Ishikawa (cell line): ENCODE measurements around the gene PHLDA2.

ENCODE experiments used
- CEBPB ChIP-seq: IDR thresholded peaks from 2 replicates; pipeline ENCODE4 v1.6.1; 2012
- CREB1 ChIP-seq: IDR thresholded peaks from 2 replicates; pipeline ENCODE4 v1.6.1; 2012; ENCODE audit warnings: low read depth
- EGR1 ChIP-seq: IDR thresholded peaks from 2 replicates; pipeline ENCODE4 v1.6.1; 2012
- EP300 ChIP-seq: IDR thresholded peaks from 2 replicates; pipeline ENCODE4 v1.6.1; 2012; ENCODE audit warnings: borderline replicate concordance
- FOXM1 ChIP-seq: IDR thresholded peaks from 2 replicates; pipeline ENCODE4 v1.6.1; 2012; ENCODE audit warnings: low read depth, borderline replicate concordance
- NFIC ChIP-seq: IDR thresholded peaks from 2 replicates; pipeline ENCODE4 v1.6.1; 2012
- RAD21 ChIP-seq: IDR thresholded peaks from 2 replicates; pipeline ENCODE4 v1.6.1; 2012; ENCODE audit warnings: low read depth
- TAF1 ChIP-seq: IDR thresholded peaks from 2 replicates; pipeline ENCODE4 v1.6.1; 2012; ENCODE audit warnings: low read depth, mild to moderate bottlenecking
- TCF12 ChIP-seq: IDR thresholded peaks from 2 replicates; pipeline ENCODE4 v1.6.1; 2012; ENCODE audit warnings: low read depth
- TEAD4 ChIP-seq: IDR thresholded peaks from 2 replicates; pipeline ENCODE4 v1.6.1; 2012
- YY1 ChIP-seq: IDR thresholded peaks from 2 replicates; pipeline ENCODE4 v1.6.1; 2012; ENCODE audit warnings: low read depth
- ZBTB7A ChIP-seq: IDR thresholded peaks from 2 replicates; pipeline ENCODE4 v1.6.1; 2012; ENCODE audit warnings: low read depth
- TF ChIP-seq, protein P1 (sequence below): IDR thresholded peaks from 2 replicates; pipeline ENCODE4 v1.6.1; 2012
- TF ChIP-seq, protein P2 (sequence below): IDR thresholded peaks from 2 replicates; pipeline ENCODE4 v1.6.1; 2012; ENCODE audit warnings: low read depth, mild to moderate bottlenecking
- TF ChIP-seq, protein P3 (sequence below): IDR thresholded peaks from 2 replicates; pipeline ENCODE4 v1.6.1; 2012

Gene PHLDA2

DNA sequence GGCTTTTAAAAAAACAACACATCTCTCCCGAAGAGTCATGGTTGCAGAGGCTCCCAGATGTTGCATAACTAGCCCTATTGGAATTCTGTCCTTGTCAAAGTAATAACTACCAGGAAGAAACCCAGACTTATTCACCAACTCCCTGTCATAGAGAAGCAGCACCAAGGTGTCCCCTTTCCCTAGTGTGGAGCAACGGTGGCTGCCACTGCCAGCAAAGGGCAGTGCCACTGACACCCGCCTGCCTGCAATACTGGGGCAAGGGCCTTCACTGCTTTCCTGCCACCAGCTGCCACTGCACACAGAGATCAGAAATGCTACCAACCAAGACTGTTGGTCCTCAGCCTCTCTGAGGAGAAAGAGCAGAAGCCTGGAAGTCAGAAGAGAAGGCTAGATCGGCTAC, 35.6 kb upstream of the PHLDA2 start:
- TF ChIP-seq CREB1 = no peak
- TF ChIP-seq, protein P1, sequence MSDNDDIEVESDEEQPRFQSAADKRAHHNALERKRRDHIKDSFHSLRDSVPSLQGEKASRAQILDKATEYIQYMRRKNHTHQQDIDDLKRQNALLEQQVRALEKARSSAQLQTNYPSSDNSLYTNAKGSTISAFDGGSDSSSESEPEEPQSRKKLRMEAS = no peak
- TF ChIP-seq, protein P2, sequence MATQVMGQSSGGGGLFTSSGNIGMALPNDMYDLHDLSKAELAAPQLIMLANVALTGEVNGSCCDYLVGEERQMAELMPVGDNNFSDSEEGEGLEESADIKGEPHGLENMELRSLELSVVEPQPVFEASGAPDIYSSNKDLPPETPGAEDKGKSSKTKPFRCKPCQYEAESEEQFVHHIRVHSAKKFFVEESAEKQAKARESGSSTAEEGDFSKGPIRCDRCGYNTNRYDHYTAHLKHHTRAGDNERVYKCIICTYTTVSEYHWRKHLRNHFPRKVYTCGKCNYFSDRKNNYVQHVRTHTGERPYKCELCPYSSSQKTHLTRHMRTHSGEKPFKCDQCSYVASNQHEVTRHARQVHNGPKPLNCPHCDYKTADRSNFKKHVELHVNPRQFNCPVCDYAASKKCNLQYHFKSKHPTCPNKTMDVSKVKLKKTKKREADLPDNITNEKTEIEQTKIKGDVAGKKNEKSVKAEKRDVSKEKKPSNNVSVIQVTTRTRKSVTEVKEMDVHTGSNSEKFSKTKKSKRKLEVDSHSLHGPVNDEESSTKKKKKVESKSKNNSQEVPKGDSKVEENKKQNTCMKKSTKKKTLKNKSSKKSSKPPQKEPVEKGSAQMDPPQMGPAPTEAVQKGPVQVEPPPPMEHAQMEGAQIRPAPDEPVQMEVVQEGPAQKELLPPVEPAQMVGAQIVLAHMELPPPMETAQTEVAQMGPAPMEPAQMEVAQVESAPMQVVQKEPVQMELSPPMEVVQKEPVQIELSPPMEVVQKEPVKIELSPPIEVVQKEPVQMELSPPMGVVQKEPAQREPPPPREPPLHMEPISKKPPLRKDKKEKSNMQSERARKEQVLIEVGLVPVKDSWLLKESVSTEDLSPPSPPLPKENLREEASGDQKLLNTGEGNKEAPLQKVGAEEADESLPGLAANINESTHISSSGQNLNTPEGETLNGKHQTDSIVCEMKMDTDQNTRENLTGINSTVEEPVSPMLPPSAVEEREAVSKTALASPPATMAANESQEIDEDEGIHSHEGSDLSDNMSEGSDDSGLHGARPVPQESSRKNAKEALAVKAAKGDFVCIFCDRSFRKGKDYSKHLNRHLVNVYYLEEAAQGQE = no peak
- TF ChIP-seq CEBPB = no peak
- TF ChIP-seq TAF1 = no peak
- TF ChIP-seq FOXM1 = no peak
- no peak for TF ChIP-seq RAD21
- TF ChIP-seq YY1 = no peak
- TF ChIP-seq EP300 = no peak
- TF ChIP-seq TCF12 = no peak
- no peak for TF ChIP-seq EGR1
- TF ChIP-seq NFIC = no peak
- TF ChIP-seq TEAD4 = no peak

DNA sequence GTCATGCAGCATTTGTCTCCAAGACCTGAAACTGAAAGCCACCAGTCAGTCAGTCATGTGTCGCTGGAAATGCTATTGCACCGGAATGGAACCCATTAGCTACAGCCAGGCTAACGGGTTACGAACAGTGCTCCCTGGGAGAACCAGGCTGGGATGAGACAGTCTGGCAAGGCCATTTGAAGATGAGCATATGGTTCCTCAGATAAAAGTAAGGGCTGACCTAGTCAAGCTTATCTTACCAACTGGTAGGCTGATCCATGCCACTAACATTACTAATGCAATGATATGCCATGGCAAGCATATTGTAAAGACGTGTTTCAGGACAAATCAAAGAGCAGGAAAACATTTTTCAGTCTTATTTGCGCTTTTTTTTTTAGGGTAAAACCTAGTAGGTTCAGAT, 34.5 kb upstream of the PHLDA2 start:
- TF ChIP-seq TCF12 = no peak
- TF ChIP-seq, protein P1 = no peak
- TF ChIP-seq, protein P2 = no peak
- no peak for TF ChIP-seq YY1
- TF ChIP-seq NFIC = no peak

DNA sequence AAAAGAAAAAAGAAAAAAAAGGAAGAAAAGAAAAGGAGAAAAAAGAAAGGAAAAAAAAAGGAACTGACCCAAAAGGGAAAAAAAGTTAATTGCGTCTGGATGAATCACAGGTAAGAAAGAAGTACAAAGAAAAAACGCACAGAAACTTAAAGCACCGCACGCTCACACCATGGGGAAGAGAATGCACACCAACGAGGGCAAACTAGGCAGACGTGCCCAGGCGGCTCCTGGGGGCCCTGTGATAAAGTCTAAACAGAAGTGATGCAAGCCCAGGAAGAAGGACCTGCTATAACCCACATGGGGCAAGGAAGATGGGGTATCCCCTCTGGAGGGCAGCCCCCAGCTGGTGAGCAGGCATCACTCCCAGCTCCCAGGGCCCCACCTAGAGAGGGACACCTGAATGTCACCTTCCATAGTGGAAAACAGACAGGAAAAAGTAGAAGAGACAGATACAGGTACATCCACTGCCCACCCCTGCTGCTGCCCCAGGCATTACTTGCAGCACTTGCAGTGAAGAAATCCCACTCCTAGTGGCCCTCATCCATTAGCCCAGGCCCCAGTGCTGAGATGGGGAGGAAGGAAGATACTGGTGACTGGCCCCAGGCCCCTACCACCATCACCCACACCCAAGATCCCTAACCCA, 34.0 kb upstream of the PHLDA2 start:
- TF ChIP-seq RAD21 (no peak), CEBPB (no peak), ZBTB7A (no peak), TAF1 (no peak), EP300 (no peak), FOXM1 (no peak), CREB1 (no peak), EGR1 (no peak), YY1 (no peak), TEAD4 (no peak)
- TF ChIP-seq, protein P2 = no peak
- TF ChIP-seq, protein P1 = no peak

DNA sequence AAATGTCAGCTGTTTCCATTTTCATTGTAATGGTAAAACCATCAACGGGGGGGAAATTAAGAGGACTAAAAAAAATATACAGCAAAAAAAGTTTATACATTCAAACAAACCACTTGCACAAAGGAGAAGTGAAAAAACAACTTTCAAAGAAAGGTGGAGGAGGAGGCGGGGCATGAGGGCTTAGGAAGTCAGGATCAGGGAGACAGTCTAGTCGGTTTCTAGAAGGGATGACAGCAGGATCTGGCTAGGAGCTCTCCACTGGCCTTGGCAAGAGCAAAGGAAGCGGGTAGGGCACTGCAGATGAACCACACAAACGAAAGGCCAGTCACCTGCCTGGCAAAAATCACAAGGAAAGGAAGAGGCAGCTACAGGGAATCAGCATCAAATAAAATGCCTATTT, 31.9 kb upstream of the PHLDA2 start:
- TF ChIP-seq TAF1 (no peak), EGR1 (no peak), EP300 (no peak), FOXM1 (no peak), NFIC (no peak), RAD21 (no peak), CEBPB (no peak), ZBTB7A (no peak), TEAD4 (no peak), YY1 (no peak), TCF12 (no peak), CREB1 (no peak)
- TF ChIP-seq, protein P2 = no peak
- TF ChIP-seq, protein P3, sequence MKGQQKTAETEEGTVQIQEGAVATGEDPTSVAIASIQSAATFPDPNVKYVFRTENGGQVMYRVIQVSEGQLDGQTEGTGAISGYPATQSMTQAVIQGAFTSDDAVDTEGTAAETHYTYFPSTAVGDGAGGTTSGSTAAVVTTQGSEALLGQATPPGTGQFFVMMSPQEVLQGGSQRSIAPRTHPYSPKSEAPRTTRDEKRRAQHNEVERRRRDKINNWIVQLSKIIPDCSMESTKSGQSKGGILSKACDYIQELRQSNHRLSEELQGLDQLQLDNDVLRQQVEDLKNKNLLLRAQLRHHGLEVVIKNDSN = no peak
- TF ChIP-seq, protein P1 = no peak
